Upper lobe of right lung (tissue), 1 donor: ENCODE results near the gene MYCN. TPM values are rescaled to one million over a fixed set of nuclear protein-coding genes. Genes with fewer than 3 reads are reported as not detected.

Experiments used
- ATAC-seq: fragments of 200-7000 bp; cut with Tn5 transposase; one replicate; pipeline ENCODE4 v1.9.1; 2020; ENCODE audit warnings: mild to moderate bottlenecking, moderate library complexity
- DNase-seq: peaks from one replicate; pipeline ENCODE4 v3.0.0-alpha.2; 2020
- H3K27ac ChIP-seq: fragments of 200-600 bp; one replicate; pipeline ENCODE4 v1.8.0; 2022
- H3K27me3 ChIP-seq: fragments of 200-600 bp; one replicate; pipeline ENCODE4 v1.8.0; 2022; ENCODE audit warnings: mild to moderate bottlenecking
- H3K36me3 ChIP-seq: fragments of 200-600 bp; one replicate; pipeline ENCODE4 v1.8.0; 2022
- H3K4me1 ChIP-seq: fragments of 200-600 bp; one replicate; pipeline ENCODE4 v1.8.0; 2022
- H3K4me3 ChIP-seq: fragments of 200-600 bp; one replicate; pipeline ENCODE4 v1.8.0; 2022; ENCODE audit warnings: mild to moderate bottlenecking
- H3K9me3 ChIP-seq: fragments of 200-600 bp; one replicate; pipeline ENCODE4 v1.8.0; 2022
- CTCF ChIP-seq: fragments of 200-600 bp; IDR thresholded peaks from one replicate; pipeline ENCODE4 v1.8.0; 2022; ENCODE audit warnings: antibody characterized with exemption
- intact Hi-C: fragments of 100-400 bp; cut with DNase I; formaldehyde crosslinking; loops from one replicate; pipeline ENCODE4 v1.11.0; 2022
- total RNA-seq: library from RNA; stranded (reverse); fragmentation: NEBNext Ultra II Directional; extraction: Animal tissue kit (Norgen Biotek cat#: 25700); gene quantifications from one replicate; pipeline ENCODE4 v1.2.1, GENCODE V29; 2021
- donor health status: DM: no; HTN: yes; CAD: no; lungs with severe emphysema.

MYCN gene
- total RNA-seq, 1 donor from 2014 or later: 0.49 TPM

GRCh38 chr2:15993666-15994065, 53.3 kb downstream of the MYCN start:
- Histone ChIP-seq H3K4me1 (no peaks in the 10 kb centered on the region), H3K9me3 (no peaks in the 10 kb centered on the region), H3K36me3 (no peaks in the 10 kb centered on the region), H3K4me3 (no peak overlapping the region), H3K27ac (no peak overlapping the region), H3K27me3 (no peaks in the 10 kb centered on the region)
- DNase-seq: no peak
- ATAC-seq: no peak
- TF ChIP-seq CTCF: no peak
- intact Hi-C loops: no loop called here

- DNase-seq (no peak), ATAC-seq (no peak)
- no peaks in the 10 kb centered on the region for H3K4me1 ChIP-seq
- H3K27me3 ChIP-seq: no peaks in the 10 kb centered on the region
- TF ChIP-seq CTCF: no peak
- no peaks in the 10 kb centered on the region for H3K36me3 ChIP-seq
- H3K9me3 ChIP-seq: no peaks in the 10 kb centered on the region
- no peak overlapping the region for H3K27ac ChIP-seq
- intact Hi-C loops: no loop called here
- H3K4me3 ChIP-seq: no peak overlapping the region
These were observed 55.3 kb downstream of the MYCN start for GRCh38 chr2:15995603-15996002.
